GM18511 (cell line): ENCODE data around the gene IGSF9.

Experiments used
- ATAC-seq: cut with Tn5 transposase; IDR thresholded peaks from one replicate; pipeline ENCODE4 v1.9.1; 2021; ENCODE audit warnings: mild to moderate bottlenecking, moderate library complexity; ENCODE audit not compliant: unreplicated experiment

The IGSF9 gene

GRCh38 chr1:159946242-159947187 is 1.1 kb upstream of the IGSF9 start:
- no peak for ATAC-seq

- ATAC-seq, result no peak
Observed at GRCh38 chr1:159944623-159945455, 574 bp downstream of the IGSF9 start.

- no peak for ATAC-seq
Observed at GRCh38 chr1:159943908-159944622, 1.3 kb downstream of the IGSF9 start.

- ATAC-seq, result no peak
Observed at GRCh38 chr1:159943278-159943640, 2.2 kb downstream of the IGSF9 start.

- no peak for ATAC-seq
Observed at GRCh38 chr1:159942632-159943277, 2.7 kb downstream of the IGSF9 start.

GRCh38 chr1:159941591-159942560 is 3.5 kb downstream of the IGSF9 start:
- no peak for ATAC-seq

- no peak for ATAC-seq
Observed at GRCh38 chr1:159941141-159941540, 4.3 kb downstream of the IGSF9 start.

GRCh38 chr1:159940006-159940620 is 5.3 kb downstream of the IGSF9 start:
- no peak for ATAC-seq

GRCh38 chr1:159939678-159940002 is 5.8 kb downstream of the IGSF9 start:
- ATAC-seq, result no peak

- ATAC-seq, result no peak
Observed at GRCh38 chr1:159938905-159939677, 6.3 kb downstream of the IGSF9 start.

- ATAC-seq, result no peak
Observed at GRCh38 chr1:159938211-159938852, 7.1 kb downstream of the IGSF9 start.

GRCh38 chr1:159937054-159937750 is 8.2 kb downstream of the IGSF9 start:
- ATAC-seq, result no peak

GRCh38 chr1:159936273-159936904 is 9.0 kb downstream of the IGSF9 start:
- ATAC-seq, result peak; percentile 65

GRCh38 chr1:159935719-159936272 is 9.6 kb downstream of the IGSF9 start:
- peak; percentile 27 for ATAC-seq

- no peak for ATAC-seq
Observed at GRCh38 chr1:159935305-159935704, 10.1 kb downstream of the IGSF9 start.

GRCh38 chr1:159934136-159935039 is 11.0 kb downstream of the IGSF9 start:
- ATAC-seq, result no peak
